Activated T-cell treated with anti-CD3 and anti-CD28 coated beads, Interleukin-2, amount 50 U/mL, for 48 hours (primary cell): ENCODE results near the gene ECPAS.

ENCODE experiments used
- DNase-seq, 2 experiments: peaks; one replicate each; pipeline ENCODE4 v3.0.0-alpha.2; 2020

The ECPAS gene

GRCh38 chr9:111320631-111321030 is 163.6 kb downstream of the ECPAS start:
- DNase-seq = no peak

GRCh38 chr9:111316796-111317195 is 167.4 kb downstream of the ECPAS start:
- no peak for DNase-seq
